ENCODE results near the gene ZNF280B. TPM values are rescaled to one million over a fixed set of nuclear protein-coding genes. Genes with fewer than 3 reads are reported as not detected.

Gene ZNF280B
- total and polyA plus RNA-seq, 12 donors = 0.01 to 2.7 (median 0.80) TPM

DNA sequence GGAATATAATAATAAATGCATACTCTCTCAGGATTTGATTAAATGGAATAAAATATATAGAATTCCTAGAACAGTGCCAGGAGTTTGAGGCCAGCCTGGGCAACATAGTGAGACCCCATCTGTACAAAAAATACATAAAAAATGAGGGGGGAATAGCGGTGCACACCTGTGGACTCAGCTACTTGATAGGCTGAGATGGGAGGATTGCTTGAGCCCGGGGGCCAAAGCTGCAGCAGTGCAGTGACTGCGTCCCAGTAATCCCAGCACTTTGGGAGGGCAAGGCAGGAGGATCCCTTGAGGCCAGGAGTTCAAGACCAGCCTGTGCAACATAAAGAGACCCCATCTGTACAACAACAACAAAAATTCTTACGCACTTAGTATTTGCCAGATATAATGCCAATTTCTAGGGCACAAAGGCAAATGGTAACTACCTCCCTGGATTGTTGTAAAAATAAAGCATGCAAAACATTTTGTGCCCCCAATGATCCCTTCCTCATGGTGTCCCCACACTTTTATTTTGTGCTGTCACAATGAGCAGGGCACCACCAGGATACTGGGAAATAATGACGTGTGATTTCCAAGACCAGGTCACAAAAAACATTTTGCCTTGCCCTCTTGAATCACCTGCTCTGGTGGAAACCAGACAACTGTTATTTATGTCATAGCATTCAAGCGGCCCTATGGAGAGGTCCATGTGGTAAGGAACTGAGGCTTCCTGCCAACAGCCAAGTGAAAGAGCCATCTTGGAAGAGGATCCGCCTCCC, 29.9 kb upstream of the ZNF280B start:
- H3K4me3 ChIP-seq = no peak overlapping the region
- ATAC-seq (no peak), DNase-seq (no peak)
- H3K27me3 ChIP-seq = peaks cover 0 to 24% (median 14%) of the 10 kb centered on the region in 7 donors
- no peak overlapping the region for H3K27ac ChIP-seq
- H3K36me3 ChIP-seq = no peaks in the 10 kb centered on the region
- WGBS, 2 donors = 76 to 80% methylated on average over 7 of the region's 7 CpGs
- peaks cover 0 to 8% (median 0%) of the 10 kb centered on the region in 11 donors for H3K9me3 ChIP-seq
- no peak for TF ChIP-seq CTCF (IDR thresholded peaks at IDR 0.05)
- intact Hi-C loops (cut with DNase I) = no loop called here
- no peaks in the 10 kb centered on the region for H3K4me1 ChIP-seq

GRCh38 chr22:22536916-22537315, 28.4 kb upstream of the ZNF280B start:
- H3K4me1 ChIP-seq = no peaks in the 10 kb centered on the region
- WGBS, 2 donors = 20 to 39% methylated on average over 1 of the region's 1 CpG
- no peak for TF ChIP-seq CTCF (IDR thresholded peaks at IDR 0.05)
- intact Hi-C loops (cut with DNase I) = no loop called here
- peaks cover 0 to 8% (median 0%) of the 10 kb centered on the region in 11 donors for H3K9me3 ChIP-seq
- H3K27ac ChIP-seq = no peak overlapping the region
- no peak for ATAC-seq
- peaks cover 0 to 18% (median 7%) of the 10 kb centered on the region in 7 donors for H3K27me3 ChIP-seq
- H3K4me3 ChIP-seq = no peak overlapping the region
- H3K36me3 ChIP-seq = no peaks in the 10 kb centered on the region
- DNase-seq = no peak

DNA sequence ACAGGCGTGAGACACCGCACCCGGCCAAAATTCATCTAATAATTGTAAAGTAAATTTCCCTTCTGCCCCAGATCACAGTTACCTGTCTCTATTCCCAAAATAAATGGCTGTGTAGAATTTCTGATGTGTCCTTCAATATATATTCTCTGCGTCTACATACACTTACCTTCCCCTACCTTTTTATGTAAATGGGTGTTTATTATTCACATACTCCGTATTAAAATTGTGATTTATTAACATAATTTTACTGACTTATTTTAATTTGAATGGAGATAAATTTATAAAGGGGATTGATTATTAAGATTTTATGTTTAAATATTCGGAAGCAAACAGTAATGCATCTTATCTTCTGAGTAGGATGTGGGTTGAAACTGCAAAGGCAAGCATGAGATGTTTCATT, 28.0 kb upstream of the ZNF280B start:
- H3K9me3 ChIP-seq = peaks cover 0 to 8% (median 0%) of the 10 kb centered on the region in 11 donors
- H3K4me3 ChIP-seq = no peak overlapping the region
- no peak for TF ChIP-seq CTCF (IDR thresholded peaks at IDR 0.05)
- DNase-seq (no peak), ATAC-seq (no peak)
- no peak overlapping the region for H3K27ac ChIP-seq
- WGBS, 2 donors = 67 to 79% methylated on average over 6 of the region's 6 CpGs
- H3K4me1 ChIP-seq = no peaks in the 10 kb centered on the region
- H3K36me3 ChIP-seq = no peaks in the 10 kb centered on the region
- peaks cover 0 to 16% (median 4%) of the 10 kb centered on the region in 7 donors for H3K27me3 ChIP-seq
- intact Hi-C loops (cut with DNase I) = no loop called here

GRCh38 chr22:22535662-22536061, 27.1 kb upstream of the ZNF280B start:
- TF ChIP-seq CTCF (IDR thresholded peaks at IDR 0.05) = no peak
- H3K36me3 ChIP-seq = no peaks in the 10 kb centered on the region
- WGBS, 2 donors = 81 to 83% methylated on average over 3 of the region's 3 CpGs
- H3K9me3 ChIP-seq = peaks cover 0 to 8% (median 0%) of the 10 kb centered on the region in 11 donors
- H3K27me3 ChIP-seq = peaks cover 0 to 8% (median 0%) of the 10 kb centered on the region in 7 donors
- H3K4me1 ChIP-seq = no peaks in the 10 kb centered on the region
- no peak overlapping the region for H3K4me3 ChIP-seq
- intact Hi-C loops (cut with DNase I) = no loop called here
- H3K27ac ChIP-seq = no peak overlapping the region
- ATAC-seq = no peak
- no peak for DNase-seq
